ENCODE measurements around the gene ABCC1.

- TF ChIP-seq, protein P1, sequence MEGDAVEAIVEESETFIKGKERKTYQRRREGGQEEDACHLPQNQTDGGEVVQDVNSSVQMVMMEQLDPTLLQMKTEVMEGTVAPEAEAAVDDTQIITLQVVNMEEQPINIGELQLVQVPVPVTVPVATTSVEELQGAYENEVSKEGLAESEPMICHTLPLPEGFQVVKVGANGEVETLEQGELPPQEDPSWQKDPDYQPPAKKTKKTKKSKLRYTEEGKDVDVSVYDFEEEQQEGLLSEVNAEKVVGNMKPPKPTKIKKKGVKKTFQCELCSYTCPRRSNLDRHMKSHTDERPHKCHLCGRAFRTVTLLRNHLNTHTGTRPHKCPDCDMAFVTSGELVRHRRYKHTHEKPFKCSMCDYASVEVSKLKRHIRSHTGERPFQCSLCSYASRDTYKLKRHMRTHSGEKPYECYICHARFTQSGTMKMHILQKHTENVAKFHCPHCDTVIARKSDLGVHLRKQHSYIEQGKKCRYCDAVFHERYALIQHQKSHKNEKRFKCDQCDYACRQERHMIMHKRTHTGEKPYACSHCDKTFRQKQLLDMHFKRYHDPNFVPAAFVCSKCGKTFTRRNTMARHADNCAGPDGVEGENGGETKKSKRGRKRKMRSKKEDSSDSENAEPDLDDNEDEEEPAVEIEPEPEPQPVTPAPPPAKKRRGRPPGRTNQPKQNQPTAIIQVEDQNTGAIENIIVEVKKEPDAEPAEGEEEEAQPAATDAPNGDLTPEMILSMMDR (IDR thresholded peaks at IDR 0.05; ENCODE audit: poor library complexity, severe bottlenecking): no peak
- TF ChIP-seq EZH2 (IDR thresholded peaks at IDR 0.05; ENCODE audit: borderline replicate concordance, insufficient read depth, low read length, poor library complexity, severe bottlenecking) (no peak), MXI1 (conservative IDR thresholded peaks at IDR 0.05; ENCODE audit: poor library complexity, severe bottlenecking) (no peak)
These were observed 36.2 kb upstream of the ABCC1 start for GRCh38 chr16:15913046-15913698.
